LNCaP clone FGC (cell line): ENCODE data around the gene GFY.
"Not testable (repeated sequence)": the region's sequence is repeated elsewhere in the genome, so short reads cannot be mapped to it uniquely, and the experiment has no call there.

Source experiments
- DNase-seq: peaks from one replicate; pipeline ENCODE4 v3.0.0-alpha.2; 2011; ENCODE audit warnings: low read depth
- H3K4me3 ChIP-seq: 2 replicates; pipeline ENCODE4 v1.5.1; 2011; ENCODE audit warnings: mild to moderate bottlenecking, low read depth, low read length, control low read depth
- TF ChIP-seq, protein P1 (sequence below): IDR thresholded peaks from 2 replicates; pipeline ENCODE4 v1.5.1; 2012; ENCODE audit warnings: mild to moderate bottlenecking; ENCODE audit not compliant: control insufficient read depth, insufficient read depth; ENCODE audit errors: extremely low read depth

GFY gene

GRCh38 chr19:49443366-49444099 lies 18.3 kb downstream of the GFY start:
- TF ChIP-seq, protein P1, sequence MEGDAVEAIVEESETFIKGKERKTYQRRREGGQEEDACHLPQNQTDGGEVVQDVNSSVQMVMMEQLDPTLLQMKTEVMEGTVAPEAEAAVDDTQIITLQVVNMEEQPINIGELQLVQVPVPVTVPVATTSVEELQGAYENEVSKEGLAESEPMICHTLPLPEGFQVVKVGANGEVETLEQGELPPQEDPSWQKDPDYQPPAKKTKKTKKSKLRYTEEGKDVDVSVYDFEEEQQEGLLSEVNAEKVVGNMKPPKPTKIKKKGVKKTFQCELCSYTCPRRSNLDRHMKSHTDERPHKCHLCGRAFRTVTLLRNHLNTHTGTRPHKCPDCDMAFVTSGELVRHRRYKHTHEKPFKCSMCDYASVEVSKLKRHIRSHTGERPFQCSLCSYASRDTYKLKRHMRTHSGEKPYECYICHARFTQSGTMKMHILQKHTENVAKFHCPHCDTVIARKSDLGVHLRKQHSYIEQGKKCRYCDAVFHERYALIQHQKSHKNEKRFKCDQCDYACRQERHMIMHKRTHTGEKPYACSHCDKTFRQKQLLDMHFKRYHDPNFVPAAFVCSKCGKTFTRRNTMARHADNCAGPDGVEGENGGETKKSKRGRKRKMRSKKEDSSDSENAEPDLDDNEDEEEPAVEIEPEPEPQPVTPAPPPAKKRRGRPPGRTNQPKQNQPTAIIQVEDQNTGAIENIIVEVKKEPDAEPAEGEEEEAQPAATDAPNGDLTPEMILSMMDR = peak; percentile 94
- H3K4me3 ChIP-seq = peak overlapping the region; percentile 57
- peak; percentile 74 for DNase-seq

DNA sequence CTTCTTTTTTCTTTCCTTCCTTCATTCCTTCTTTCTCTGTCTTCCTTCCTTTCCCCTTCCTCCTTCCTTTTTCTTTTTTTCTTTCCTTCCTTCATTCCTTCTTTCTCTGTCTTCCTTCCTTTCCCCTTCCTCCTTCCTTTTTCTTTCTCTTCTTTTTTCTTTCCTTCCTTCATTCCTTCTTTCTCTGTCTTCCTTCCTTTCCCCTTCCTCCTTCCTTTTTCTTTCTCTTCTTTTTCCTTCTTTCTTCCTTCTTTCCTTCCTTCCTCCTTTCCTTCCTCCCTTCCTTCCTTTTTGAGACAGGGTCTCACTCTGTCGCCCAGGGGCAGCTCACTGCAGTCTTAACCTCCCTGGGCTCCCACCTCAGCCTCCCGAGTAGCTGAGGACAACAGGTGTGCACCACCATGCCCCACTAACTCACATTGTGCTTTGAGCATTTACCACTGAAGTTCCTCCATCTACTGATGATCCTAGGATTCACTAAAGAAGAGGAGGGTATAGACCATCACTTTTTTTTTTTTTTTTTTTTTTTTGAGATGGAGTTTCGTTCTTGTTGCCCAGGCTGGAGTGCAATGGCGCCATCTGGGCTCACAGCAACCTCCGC lies 19.0 kb downstream of the GFY start:
- not testable (repeated sequence) for H3K4me3 ChIP-seq, DNase-seq

GRCh38 chr19:49445997-49446396 lies 20.8 kb downstream of the GFY start:
- no peak overlapping the region for H3K4me3 ChIP-seq
- TF ChIP-seq, protein P1 = no peak
- no peak for DNase-seq

- no peak for DNase-seq
- H3K4me3 ChIP-seq = no peak overlapping the region
- TF ChIP-seq, protein P1 = no peak
Observed at GRCh38 chr19:49447485-49448431, 22.6 kb downstream of the GFY start.

GRCh38 chr19:49448432-49448786 lies 23.2 kb downstream of the GFY start:
- TF ChIP-seq, protein P1 = no peak
- no peak for DNase-seq
- no peak overlapping the region for H3K4me3 ChIP-seq

DNA sequence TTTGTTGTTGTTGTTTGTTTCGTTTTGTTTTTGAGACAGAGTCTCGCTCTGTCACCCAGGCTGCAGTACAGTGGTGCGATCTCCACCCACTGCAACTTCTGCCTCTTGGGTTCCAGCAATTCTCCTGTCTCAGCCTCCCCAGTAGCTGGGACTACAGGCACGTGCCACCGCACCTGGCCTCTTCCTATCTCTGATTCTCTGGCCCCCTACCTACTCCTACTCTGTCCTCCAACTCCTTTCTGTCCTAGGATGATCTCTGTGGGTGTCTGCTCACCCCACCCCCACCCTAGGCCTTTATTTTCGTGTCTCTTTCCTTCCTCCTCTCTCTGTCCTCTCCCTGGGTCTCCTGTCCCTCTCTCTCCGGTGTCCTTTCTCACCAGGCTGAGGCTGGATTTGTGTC lies 25.2 kb downstream of the GFY start:
- TF ChIP-seq, protein P1 = no peak
- no peak for DNase-seq
- peak overlapping the region; percentile 78 for H3K4me3 ChIP-seq
